Measurements from ENCODE around the gene SYNGR2.

SYNGR2 gene

GRCh38 chr17:78206298-78206697 is 37.9 kb downstream of the SYNGR2 start:
- DNase-seq = no peak

- DNase-seq = no peak
These were observed 40.1 kb downstream of the SYNGR2 start for GRCh38 chr17:78208486-78208885.

- DNase-seq = no peak
These were observed 41.7 kb downstream of the SYNGR2 start for GRCh38 chr17:78210111-78210510.

- DNase-seq = no peak
These were observed 42.7 kb downstream of the SYNGR2 start for GRCh38 chr17:78211032-78211431.

- peak; percentile 31 for DNase-seq
These were observed 45.8 kb downstream of the SYNGR2 start, which contains the start of gene BIRC5 for GRCh38 chr17:78214016-78214705. BIRC5 (plus strand) TSS chr17:78214253; CDS start chr17:78214317, 64 bp downstream.

- no peak for DNase-seq
These were observed 46.3 kb downstream of the SYNGR2 start for GRCh38 chr17:78214706-78215061.

GRCh38 chr17:78219396-78220150 is 51.2 kb downstream of the SYNGR2 start:
- no peak for DNase-seq
